Renal cortex interstitium (tissue), 11 donors: ENCODE measurements around the gene MYRIP. TPM values are rescaled to one million over a fixed set of nuclear protein-coding genes. Genes with fewer than 3 reads are reported as not detected.

Source experiments
- DNase-seq, 11 donors: peaks; one replicate each; pipeline ENCODE4 v3.0.0-alpha.2; 2013; ENCODE audit warnings: low read depth in 9 of 11, low spot score in 4 of 11; ENCODE audit errors: extremely low read depth in 1 of 11
- polyA plus RNA-seq, 3 donors: library from polyadenylated mRNA; unstranded; fragments of 120-200 nt; gene quantifications; one replicate each; pipeline ENCODE4 v1.2.1, GENCODE V29; 2013; ENCODE audit not compliant: insufficient read length in 3 of 3

Gene MYRIP
- polyA plus RNA-seq, 3 donors: 1.9 to 2.3 (median 2.0) TPM

- DNase-seq: no peak
Measured at GRCh38 chr3:40230382-40230781, 421.0 kb downstream of the MYRIP start.

GRCh38 chr3:40232626-40233025 is 423.2 kb downstream of the MYRIP start:
- no peak for DNase-seq

DNA sequence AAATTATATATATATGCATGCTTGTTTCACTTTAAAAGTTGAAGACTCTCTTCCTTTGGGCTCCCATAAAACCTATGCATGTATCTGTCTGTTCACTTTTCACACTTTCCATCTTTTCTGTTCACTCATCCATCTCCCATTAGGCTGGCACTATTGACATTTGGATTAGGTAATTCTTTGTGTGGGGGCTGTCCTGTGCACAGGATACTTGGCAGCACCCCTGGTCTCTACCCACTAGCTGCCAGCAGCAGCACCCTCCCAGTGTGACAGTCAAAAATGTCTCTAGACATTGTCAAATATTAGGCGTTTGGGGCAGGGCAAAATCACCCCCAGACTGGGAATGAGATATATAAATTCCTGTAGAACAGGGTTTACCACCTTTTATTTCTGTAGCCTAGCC is 427.8 kb downstream of the MYRIP start:
- DNase-seq: no peak

- DNase-seq: peak in 8 of 11 donors; percentile 10 to 29 (median 15)
Measured at GRCh38 chr3:40237889-40238571, 428.6 kb downstream of the MYRIP start.

DNA sequence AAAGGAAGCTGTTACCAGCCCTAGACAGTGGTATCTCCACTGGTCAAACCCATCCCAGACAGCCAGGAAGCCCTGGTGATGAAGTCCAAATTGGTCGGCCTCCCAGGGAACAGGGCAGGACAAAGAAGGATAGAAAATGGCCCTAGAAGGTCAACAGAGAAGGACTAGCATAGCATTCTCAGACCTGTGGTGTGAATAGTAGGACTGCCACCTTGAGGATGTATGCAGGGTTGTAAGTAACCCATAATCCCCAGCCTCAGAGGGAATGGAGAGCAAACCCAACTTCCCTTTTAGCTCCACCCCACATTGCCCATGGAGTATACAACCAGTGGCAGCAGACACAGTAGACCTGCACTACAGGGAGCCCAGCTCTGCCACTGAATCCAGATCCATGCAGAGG is 431.5 kb downstream of the MYRIP start:
- DNase-seq: no peak

DNA sequence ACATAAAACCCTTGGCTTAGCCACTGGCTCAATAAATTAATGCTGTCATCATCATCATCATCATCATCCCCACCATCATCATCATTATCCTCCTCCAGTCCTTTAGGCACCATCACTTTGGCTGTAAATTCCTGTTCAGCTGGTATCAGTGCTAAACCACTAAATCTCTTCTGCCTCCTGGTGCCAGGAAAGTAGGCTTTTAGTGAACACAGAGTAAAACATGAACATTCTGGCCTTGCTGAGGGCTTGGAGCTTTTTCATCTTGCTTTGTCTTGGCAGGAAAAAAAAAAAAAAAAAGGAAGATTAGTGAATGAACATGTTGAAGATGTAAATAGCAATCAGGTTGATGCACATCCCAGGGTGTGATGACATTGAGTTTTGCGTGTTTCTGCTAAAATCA is 432.8 kb downstream of the MYRIP start:
- no peak for DNase-seq

DNA sequence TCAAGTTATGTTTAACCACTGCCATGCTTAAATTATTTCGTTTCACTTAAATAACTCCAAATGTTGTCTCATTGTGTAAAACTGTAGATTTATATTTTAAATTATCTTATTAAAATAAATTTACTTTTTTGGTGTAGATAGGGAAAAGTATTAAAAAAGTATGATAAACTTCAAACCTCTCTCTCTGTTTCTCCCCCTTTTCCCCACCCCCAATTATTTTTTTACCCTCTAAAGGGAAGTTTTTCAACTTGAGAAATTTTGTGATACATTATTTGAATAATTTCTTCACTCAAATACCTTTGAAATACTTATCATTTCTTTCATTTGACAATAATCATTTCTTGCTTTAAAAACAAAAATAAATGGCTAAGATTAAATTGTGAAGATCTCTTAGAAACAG is 433.2 kb downstream of the MYRIP start:
- no peak for DNase-seq

DNA sequence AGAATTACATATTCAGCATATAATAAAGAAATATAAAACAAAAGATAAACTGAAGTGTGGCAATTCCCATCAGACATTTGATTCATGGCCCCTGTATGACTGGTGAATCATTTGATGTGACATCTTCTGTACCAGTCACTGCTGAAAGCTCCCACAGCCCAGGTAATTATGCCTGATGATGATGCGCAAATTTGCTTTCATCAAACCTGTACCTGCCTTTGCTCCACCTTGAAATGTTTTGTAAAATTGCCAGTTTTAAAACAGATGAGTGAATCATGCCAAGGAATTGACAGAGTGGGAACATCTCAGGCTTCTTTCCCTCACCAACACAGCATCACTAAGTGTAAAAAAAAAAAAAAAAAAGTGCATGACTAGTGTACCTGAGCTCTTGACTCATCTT is 433.6 kb downstream of the MYRIP start:
- no peak for DNase-seq

DNA sequence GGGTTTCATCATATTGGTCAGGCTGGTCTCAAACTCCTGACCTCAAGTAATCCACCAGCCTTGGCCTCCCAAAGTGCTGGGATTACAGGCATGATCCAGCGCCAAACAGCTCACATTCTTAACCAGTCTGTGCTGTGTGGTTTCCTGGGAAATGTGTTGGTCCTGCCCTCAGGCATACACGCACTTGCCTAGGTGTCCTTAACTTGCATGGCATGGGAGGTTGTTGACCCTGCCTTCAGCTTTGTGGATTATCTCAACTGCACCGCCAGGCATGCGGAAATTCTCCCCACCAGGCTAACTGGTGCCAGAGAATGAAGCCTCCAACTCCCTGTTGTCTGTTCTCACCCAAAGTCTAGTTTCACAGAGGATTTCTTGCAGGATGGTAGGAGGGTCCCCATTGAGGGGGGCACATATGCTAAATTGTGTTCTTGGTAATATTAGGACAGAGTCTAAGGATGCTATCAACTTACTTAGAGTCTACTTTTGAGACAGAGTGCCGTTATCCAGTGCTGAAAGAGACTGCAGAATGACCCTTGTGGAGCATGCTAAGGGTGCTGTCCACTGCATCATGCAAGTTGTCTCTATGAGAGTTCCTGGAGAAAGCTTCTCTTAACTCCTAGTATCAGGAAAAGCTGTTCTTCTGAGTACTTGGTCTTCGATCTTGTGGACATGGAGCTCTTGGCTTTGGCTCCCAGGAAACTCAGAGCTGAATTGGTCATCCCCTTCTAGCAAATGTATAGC is 438.5 kb downstream of the MYRIP start:
- DNase-seq: no peak

DNA sequence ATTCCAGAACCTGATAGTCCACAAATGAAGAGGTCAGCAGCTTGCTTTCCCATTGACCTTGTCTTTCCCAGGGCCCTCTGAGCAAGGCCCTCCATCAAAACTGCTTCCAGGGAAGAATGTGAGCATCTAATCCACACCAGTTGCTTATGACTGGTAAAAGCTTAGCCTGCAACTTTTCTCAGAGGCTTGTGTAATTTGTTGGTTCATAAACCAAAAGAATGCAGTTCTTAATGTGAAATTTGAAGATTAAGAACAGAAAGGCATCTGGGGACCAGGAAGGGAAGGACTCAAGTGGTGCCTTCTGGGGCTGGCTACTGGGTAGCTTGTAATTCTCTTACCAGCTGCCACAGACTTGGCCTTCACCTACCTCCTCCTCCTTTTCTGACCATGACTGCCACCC is 439.2 kb downstream of the MYRIP start:
- DNase-seq: no peak

- DNase-seq: no peak
Measured at GRCh38 chr3:40249168-40249567, 439.8 kb downstream of the MYRIP start.

DNA sequence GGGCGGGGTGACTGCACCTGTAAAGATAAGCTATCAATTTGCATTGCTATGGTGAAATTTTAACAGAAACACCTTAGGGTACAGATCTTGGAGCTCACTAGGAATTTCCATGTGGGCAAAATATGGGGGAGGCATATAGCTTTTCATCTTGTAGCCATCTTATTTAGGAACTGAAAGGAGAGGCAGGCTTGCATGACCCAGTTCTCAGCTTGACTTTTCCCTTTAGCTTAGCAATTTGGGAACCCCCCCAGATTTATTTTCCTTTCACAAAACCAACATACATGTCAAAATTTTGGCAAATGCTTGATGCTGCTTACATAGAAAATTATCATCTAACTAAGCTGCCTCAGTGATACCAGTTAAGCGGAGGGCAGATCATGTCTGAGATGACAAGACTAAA is 445.1 kb downstream of the MYRIP start:
- DNase-seq: no peak

- no peak for DNase-seq
Measured at GRCh38 chr3:40254891-40255290, 445.5 kb downstream of the MYRIP start.

GRCh38 chr3:40255532-40255931 is 446.1 kb downstream of the MYRIP start:
- DNase-seq: no peak

- no peak for DNase-seq
Measured at GRCh38 chr3:40258064-40258463, 448.7 kb downstream of the MYRIP start.

DNA sequence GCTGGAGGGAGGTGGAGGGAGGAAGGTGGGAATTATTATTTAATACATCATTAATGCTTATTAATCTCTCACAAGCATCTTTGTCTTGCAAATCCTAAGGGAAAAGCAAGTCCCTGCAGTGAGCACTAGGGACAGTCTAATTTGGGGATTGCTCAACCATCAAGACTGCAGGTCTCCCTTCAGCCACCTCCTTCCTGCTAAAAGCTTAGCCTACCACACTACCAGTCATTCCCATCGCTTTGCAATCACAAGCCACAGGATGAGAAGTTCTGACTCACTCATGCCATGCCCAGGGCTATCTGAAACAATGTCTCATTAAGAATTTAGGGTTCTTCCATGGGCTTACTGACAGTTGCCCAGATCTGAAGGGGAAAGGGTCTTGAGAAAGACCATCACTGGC is 449.1 kb downstream of the MYRIP start:
- no peak for DNase-seq

DNA sequence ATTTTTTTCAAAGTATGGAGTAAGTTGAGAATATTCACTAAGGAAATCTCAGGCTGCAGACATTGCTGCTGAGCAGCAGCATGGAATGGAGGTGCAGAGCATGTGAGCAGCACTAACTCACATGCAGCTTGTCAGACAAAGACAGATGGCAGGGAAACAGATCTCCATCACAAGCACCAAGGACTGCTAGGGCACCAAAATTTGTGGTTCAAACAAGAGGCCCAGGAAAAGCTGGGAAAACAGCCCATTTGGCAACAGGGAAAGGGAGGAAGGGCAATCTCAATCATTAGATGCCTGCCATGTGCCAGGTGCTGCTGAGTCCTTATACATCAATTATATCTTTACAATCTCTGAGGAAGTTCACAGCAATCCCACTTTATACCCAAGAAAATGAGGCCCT is 452.9 kb downstream of the MYRIP start:
- DNase-seq: no peak

DNA sequence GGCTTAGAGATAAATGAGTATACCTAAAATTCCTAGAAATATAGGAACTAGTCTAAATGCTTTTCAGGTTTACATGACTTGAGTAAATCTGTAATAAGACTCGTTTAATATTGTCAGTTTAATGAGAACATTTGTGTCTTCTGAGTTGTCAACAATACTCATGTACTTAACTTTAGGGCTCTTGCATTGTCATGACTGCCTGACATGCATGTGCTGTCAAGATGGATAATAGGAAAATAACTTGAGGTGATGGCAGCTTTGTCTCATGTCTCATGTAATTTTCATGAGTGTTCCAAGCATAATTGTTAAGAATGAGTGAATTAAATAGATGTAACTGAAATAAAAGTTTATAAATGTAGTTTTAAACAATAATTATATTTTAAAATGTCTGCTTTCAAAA is 455.0 kb downstream of the MYRIP start:
- DNase-seq: no peak

GRCh38 chr3:40265181-40265580 is 455.8 kb downstream of the MYRIP start:
- no peak for DNase-seq

GRCh38 chr3:40267937-40268724 is 458.7 kb downstream of the MYRIP start:
- DNase-seq: no peak
